ENCODE measurements around the gene MPHOSPH10. TPM values are rescaled to one million over a fixed set of nuclear protein-coding genes. Genes with fewer than 3 reads are reported as not detected.
"Not testable (repeated sequence)": the region's sequence is repeated elsewhere in the genome, so short reads cannot be mapped to it uniquely, and the experiment has no call there.

MPHOSPH10 gene
- total and polyA plus RNA-seq, 7 experiments from 2014 or later, result 24.4 to 58.9 (median 37.7) TPM

DNA sequence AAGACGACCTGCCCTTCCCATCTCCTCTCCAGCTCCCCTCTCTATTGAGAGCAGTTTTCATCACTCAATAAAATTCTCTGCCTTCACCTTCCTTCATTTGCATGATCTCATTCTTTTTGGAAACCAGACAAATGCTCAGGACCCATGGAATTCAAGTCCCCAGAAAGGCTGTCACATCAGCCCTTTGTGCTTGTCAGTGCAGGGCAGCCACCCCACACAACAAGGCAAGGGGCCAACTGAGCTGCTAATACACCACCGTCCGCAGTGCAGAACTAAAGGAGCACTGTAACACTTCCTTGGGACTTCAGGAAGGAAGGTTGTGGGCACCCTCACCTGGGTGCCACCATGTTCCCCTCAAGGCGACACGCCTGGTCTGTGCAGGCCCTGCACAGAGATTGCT lies 26.6 kb upstream of the MPHOSPH10 start:
- no peaks in the 10 kb centered on the region for H3K4me1 ChIP-seq (ENCODE audit: control insufficient read depth in 2 of 2, insufficient read depth in 2 of 2, low read length in 2 of 2)
- no peaks in the 10 kb centered on the region for H3K36me3 ChIP-seq (ENCODE audit: control insufficient read depth in 2 of 3, insufficient read depth in 3 of 3, low read length in 3 of 3)
- H3K4me1 Mint-ChIP-seq, result peaks cover 0 to 7% (median 0%) of the 10 kb centered on the region in 7 donors
- H3K4me3 ChIP-seq (ENCODE audit: low read length), result no peak overlapping the region
- no peak overlapping the region for H3K4me3 Mint-ChIP-seq
- DNase-seq, result no peak
- intact Hi-C loops (cut with micrococcal nuclease), result no loop called here
- no peaks in the 10 kb centered on the region for H3K27me3 ChIP-seq (ENCODE audit: control insufficient read depth in 2 of 2, insufficient read depth in 2 of 2, low read length in 2 of 2)
- H3K27me3 Mint-ChIP-seq, result peaks cover 0 to 9% (median 0%) of the 10 kb centered on the region in 5 donors
- CTCF ChIA-PET, result no interaction called here
- peak overlapping the region in 1 of 9 donors; percentile 36 for H3K27ac Mint-ChIP-seq
- POLR2A ChIA-PET, result no interaction called here
- no peak for ATAC-seq
- H3K27ac ChIP-seq (ENCODE audit: low read depth, low read length), result no peak overlapping the region
- peaks cover 0 to 8% (median under 1%) of the 10 kb centered on the region in 5 donors for H3K36me3 Mint-ChIP-seq
- no peaks in the 10 kb centered on the region for H3K9me3 ChIP-seq (ENCODE audit: control insufficient read depth in 2 of 3, low read length in 3 of 3)
- peaks cover 0 to 2% (median 0%) of the 10 kb centered on the region in 11 donors for H3K9me3 Mint-ChIP-seq

DNA sequence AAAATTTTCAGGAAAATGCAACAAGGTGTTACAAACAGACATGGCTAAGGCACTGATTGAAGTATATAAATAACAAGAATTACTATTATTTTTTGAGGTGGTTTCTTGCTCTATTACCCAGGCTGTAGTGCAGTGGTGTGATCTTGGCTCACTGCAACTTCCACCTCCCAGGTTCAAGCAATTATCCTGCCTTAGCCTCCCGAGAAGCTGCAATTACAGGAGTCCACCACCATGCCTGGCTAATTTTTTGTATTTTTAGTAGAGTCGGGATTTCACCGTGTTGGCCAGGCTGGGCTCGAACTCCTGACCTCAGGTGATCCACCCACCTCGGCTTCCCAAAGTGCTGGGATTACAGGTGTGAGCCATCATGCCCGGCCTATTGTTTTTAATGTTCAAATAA lies 24.0 kb upstream of the MPHOSPH10 start:
- H3K4me1 ChIP-seq (ENCODE audit: control insufficient read depth in 2 of 2, insufficient read depth in 2 of 2, low read length in 2 of 2); H3K36me3 ChIP-seq (ENCODE audit: control insufficient read depth in 2 of 3, insufficient read depth in 3 of 3, low read length in 3 of 3); H3K4me3 ChIP-seq (ENCODE audit: low read length); H3K9me3 Mint-ChIP-seq; H3K4me3 Mint-ChIP-seq; H3K27me3 Mint-ChIP-seq; ATAC-seq; intact Hi-C loops (cut with micrococcal nuclease); H3K4me1 Mint-ChIP-seq; DNase-seq; H3K27me3 ChIP-seq (ENCODE audit: control insufficient read depth in 2 of 2, insufficient read depth in 2 of 2, low read length in 2 of 2); H3K27ac ChIP-seq (ENCODE audit: low read depth, low read length); POLR2A ChIA-PET; H3K9me3 ChIP-seq (ENCODE audit: control insufficient read depth in 2 of 3, low read length in 3 of 3); CTCF ChIA-PET; H3K27ac Mint-ChIP-seq: not testable (repeated sequence)
- peaks cover 5 to 16% (median 8%) of the 10 kb centered on the region in 5 donors for H3K36me3 Mint-ChIP-seq

DNA sequence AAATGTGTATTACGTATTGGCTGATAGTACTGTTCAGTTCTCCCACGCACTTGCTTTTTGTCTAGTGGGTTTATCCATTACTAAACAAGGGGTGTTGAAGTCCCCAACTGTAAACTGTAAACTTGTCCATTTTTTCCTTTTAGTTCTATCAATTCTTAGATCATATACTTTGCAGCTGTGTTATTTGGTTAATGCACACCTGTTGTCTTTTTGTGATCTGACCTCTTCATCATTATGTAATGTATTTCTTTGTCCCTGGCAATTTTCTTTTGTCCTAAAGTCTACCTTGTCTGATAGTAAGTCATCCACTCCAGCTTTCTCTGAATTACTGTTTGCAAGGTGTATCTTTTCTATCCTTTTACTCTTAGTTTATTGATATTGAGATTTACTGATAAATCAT lies 22.3 kb upstream of the MPHOSPH10 start:
- no peaks in the 10 kb centered on the region for H3K27me3 Mint-ChIP-seq
- H3K4me1 Mint-ChIP-seq, result peaks cover 0 to 2% (median 0%) of the 10 kb centered on the region in 7 donors
- peak overlapping the region in 6 of 9 donors; percentile 0 to 59 (median 20) for H3K27ac Mint-ChIP-seq

DNA sequence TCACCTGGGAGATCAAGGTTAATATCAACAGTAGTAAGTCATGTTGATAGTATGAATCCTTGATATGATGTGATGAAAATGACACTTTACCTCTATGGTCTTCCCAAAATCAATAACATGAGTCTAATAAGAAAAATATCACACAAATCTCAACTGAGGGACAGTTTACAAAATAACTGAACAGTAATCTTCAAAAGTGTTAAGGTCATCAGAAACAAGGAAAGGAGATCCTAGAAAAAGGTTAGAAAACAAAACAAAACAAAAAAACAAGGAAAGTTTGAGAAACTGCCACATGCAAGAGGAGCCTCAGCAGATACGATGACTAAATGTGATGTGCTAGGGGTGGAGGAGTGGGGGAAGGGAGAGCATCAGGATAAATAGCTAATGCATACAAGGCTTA lies 16.6 kb upstream of the MPHOSPH10 start:
- H3K36me3 Mint-ChIP-seq, result peaks cover 14 to 47% (median 18%) of the 10 kb centered on the region in 5 donors
- intact Hi-C loops (cut with micrococcal nuclease), result no loop called here
- H3K4me1 ChIP-seq (ENCODE audit: control insufficient read depth in 2 of 2, insufficient read depth in 2 of 2, low read length in 2 of 2), result no peaks in the 10 kb centered on the region
- ChIA-PET POLR2A (no interaction called here), CTCF (no interaction called here)
- DNase-seq (no peak), ATAC-seq (no peak)
- peaks cover 0 to 2% (median 0%) of the 10 kb centered on the region in 7 donors for H3K4me1 Mint-ChIP-seq
- H3K4me3 Mint-ChIP-seq, result no peak overlapping the region
- no peaks in the 10 kb centered on the region for H3K27me3 ChIP-seq (ENCODE audit: control insufficient read depth in 2 of 2, insufficient read depth in 2 of 2, low read length in 2 of 2)
- no peaks in the 10 kb centered on the region for H3K27me3 Mint-ChIP-seq
- peaks cover 0 to 13% (median 3%) of the 10 kb centered on the region in 3 experiments for H3K36me3 ChIP-seq (ENCODE audit: control insufficient read depth in 2 of 3, insufficient read depth in 3 of 3, low read length in 3 of 3)
- no peaks in the 10 kb centered on the region for H3K9me3 Mint-ChIP-seq
- no peak overlapping the region for H3K27ac Mint-ChIP-seq
- H3K27ac ChIP-seq (ENCODE audit: low read depth, low read length), result no peak overlapping the region
- no peak overlapping the region for H3K4me3 ChIP-seq (ENCODE audit: low read length)
- H3K9me3 ChIP-seq (ENCODE audit: control insufficient read depth in 2 of 3, low read length in 3 of 3), result no peaks in the 10 kb centered on the region

More for the DNA sequence above, 22.3 kb upstream of the MPHOSPH10 start:
- intact Hi-C loops (cut with micrococcal nuclease), result no loop called here
- no peaks in the 10 kb centered on the region for H3K27me3 ChIP-seq (ENCODE audit: control insufficient read depth in 2 of 2, insufficient read depth in 2 of 2, low read length in 2 of 2)
- no peak overlapping the region for H3K27ac ChIP-seq (ENCODE audit: low read depth, low read length)
- H3K4me3 ChIP-seq (ENCODE audit: low read length), result no peak overlapping the region
- peaks cover 0 to 3% (median 0%) of the 10 kb centered on the region in 3 experiments for H3K36me3 ChIP-seq (ENCODE audit: control insufficient read depth in 2 of 3, insufficient read depth in 3 of 3, low read length in 3 of 3)
- H3K9me3 Mint-ChIP-seq, result peaks cover 0 to 2% (median 0%) of the 10 kb centered on the region in 11 donors
- ChIA-PET POLR2A (no interaction called here), CTCF (no interaction called here)
- peaks cover 8 to 26% (median 9%) of the 10 kb centered on the region in 5 donors for H3K36me3 Mint-ChIP-seq
- ATAC-seq (no peak), DNase-seq (no peak)
- H3K4me1 ChIP-seq (ENCODE audit: control insufficient read depth in 2 of 2, insufficient read depth in 2 of 2, low read length in 2 of 2), result no peaks in the 10 kb centered on the region
- no peak overlapping the region for H3K4me3 Mint-ChIP-seq
- H3K9me3 ChIP-seq (ENCODE audit: control insufficient read depth in 2 of 3, low read length in 3 of 3), result no peaks in the 10 kb centered on the region

DNA sequence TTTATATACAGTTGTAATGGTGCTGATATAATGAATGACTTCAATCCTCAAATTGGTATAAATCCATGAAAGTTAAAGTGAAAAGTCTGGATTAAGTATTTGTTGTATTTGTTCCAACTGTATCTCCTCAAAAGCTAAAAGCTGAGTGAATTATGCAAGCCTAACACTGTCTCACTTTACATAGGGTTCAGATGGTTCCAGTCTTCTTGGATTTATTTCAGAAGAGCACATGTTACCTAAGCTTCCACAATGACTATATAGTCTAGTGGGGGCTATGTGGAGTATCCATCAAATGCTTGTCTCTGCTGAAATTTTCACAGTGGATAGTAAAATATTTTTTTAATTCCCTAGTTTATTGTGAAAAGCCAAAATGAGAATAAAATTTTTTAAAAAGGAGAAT lies 13.4 kb upstream of the MPHOSPH10 start:
- no peaks in the 10 kb centered on the region for H3K27me3 ChIP-seq (ENCODE audit: control insufficient read depth in 2 of 2, insufficient read depth in 2 of 2, low read length in 2 of 2)

DNA sequence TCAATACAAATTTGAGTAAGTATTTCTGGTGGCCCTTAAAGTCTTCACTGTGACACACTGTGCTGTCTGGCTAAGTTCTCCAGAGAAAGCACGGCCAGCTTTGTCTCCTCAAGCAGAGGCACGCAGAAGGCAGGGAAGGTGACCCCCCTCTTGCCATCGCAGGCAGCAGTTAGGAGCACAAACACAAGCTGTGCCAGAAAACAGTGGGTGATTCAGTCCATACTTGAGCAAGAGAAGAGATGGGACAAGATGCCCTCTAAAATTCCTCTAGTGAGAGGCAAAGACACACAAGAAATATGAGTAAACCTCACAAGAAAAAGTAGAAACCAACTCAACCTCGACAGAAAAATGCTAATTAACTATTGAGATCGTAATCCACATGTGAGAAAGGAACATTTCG lies 10.2 kb upstream of the MPHOSPH10 start:
- ATAC-seq (no peak), DNase-seq (no peak)
- H3K27ac ChIP-seq (ENCODE audit: low read depth, low read length), result no peak overlapping the region
- no peaks in the 10 kb centered on the region for H3K27me3 Mint-ChIP-seq
- ChIA-PET POLR2A (interaction anchor here (1.6 kb wide), 1 partner anchor 11 kb away, joined by 4 read pairs; the partner anchor contains the start of gene MPHOSPH10), CTCF (interaction anchor here (0.6 to 0.9 kb wide), 2 partner anchors 53 to 172 kb away, joined by 4 read pairs; no protein-coding TSS in a partner anchor)
- H3K36me3 ChIP-seq (ENCODE audit: control insufficient read depth in 2 of 3, insufficient read depth in 3 of 3, low read length in 3 of 3), result peaks cover 0 to 25% (median 0%) of the 10 kb centered on the region in 3 experiments
- peaks cover 0 to 34% (median 21%) of the 10 kb centered on the region in 5 donors for H3K36me3 Mint-ChIP-seq
- H3K4me3 ChIP-seq (ENCODE audit: low read length), result no peak overlapping the region
- intact Hi-C loops (cut with micrococcal nuclease), result no loop called here
- H3K4me3 Mint-ChIP-seq, result no peak overlapping the region
- H3K4me1 Mint-ChIP-seq, result peaks cover 0 to 8% (median 0%) of the 10 kb centered on the region in 7 donors
- no peaks in the 10 kb centered on the region for H3K9me3 Mint-ChIP-seq
- H3K9me3 ChIP-seq (ENCODE audit: control insufficient read depth in 2 of 3, low read length in 3 of 3), result no peaks in the 10 kb centered on the region
- H3K27me3 ChIP-seq (ENCODE audit: control insufficient read depth in 2 of 2, insufficient read depth in 2 of 2, low read length in 2 of 2), result no peaks in the 10 kb centered on the region
- H3K4me1 ChIP-seq (ENCODE audit: control insufficient read depth in 2 of 2, insufficient read depth in 2 of 2, low read length in 2 of 2), result no peaks in the 10 kb centered on the region
- H3K27ac Mint-ChIP-seq, result no peak overlapping the region

More for the DNA sequence above, 13.4 kb upstream of the MPHOSPH10 start:
- H3K27ac Mint-ChIP-seq, result no peak overlapping the region
- peaks cover 9 to 45% (median 22%) of the 10 kb centered on the region in 5 donors for H3K36me3 Mint-ChIP-seq
- ChIA-PET POLR2A (interaction anchor here (0.7 kb wide), 1 partner anchor 13 kb away, joined by 4 read pairs; the partner anchor contains the start of gene MCEE), CTCF (interaction anchor here (1.1 kb wide), 1 partner anchor 17 kb away, joined by 3 read pairs; no protein-coding TSS in a partner anchor)
- Histone ChIP-seq H3K4me3 (ENCODE audit: low read length) (no peak overlapping the region), H3K36me3 (ENCODE audit: control insufficient read depth in 2 of 3, insufficient read depth in 3 of 3, low read length in 3 of 3) (peaks cover 0 to 21% (median 0%) of the 10 kb centered on the region in 3 experiments), H3K27ac (ENCODE audit: low read depth, low read length) (no peak overlapping the region), H3K9me3 (ENCODE audit: control insufficient read depth in 2 of 3, low read length in 3 of 3) (no peaks in the 10 kb centered on the region), H3K4me1 (ENCODE audit: control insufficient read depth in 2 of 2, insufficient read depth in 2 of 2, low read length in 2 of 2) (no peaks in the 10 kb centered on the region)
- H3K4me1 Mint-ChIP-seq, result peaks cover 0 to 5% (median 0%) of the 10 kb centered on the region in 7 donors
- no peaks in the 10 kb centered on the region for H3K9me3 Mint-ChIP-seq
- no peak overlapping the region for H3K4me3 Mint-ChIP-seq
- intact Hi-C loops (cut with micrococcal nuclease), result no loop called here
- no peak for ATAC-seq
- no peak for DNase-seq
- H3K27me3 Mint-ChIP-seq, result no peaks in the 10 kb centered on the region

DNA sequence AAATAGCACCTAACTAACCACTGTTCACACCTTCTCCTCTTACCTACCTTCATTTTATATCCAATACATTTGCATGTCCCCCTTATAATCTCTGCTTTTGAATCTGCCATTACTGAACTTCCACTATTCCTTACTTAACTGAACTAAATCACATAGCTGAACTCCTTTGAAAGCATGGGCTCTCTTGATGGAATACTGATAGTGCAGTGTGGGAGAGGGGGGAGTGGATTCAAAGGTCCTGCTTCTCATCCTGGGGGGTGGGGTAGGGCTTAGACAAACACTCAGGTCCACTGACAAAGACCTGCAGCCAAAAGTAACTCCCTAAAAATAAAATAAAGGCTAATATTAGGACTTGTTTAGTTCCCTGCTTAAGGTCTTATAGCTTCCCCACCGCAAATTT lies 9.0 kb upstream of the MPHOSPH10 start:
- Mint-ChIP-seq H3K9me3 (no peaks in the 10 kb centered on the region), H3K4me3 (no peak overlapping the region), H3K4me1 (peaks cover 0 to 14% (median 5%) of the 10 kb centered on the region in 7 donors), H3K27ac (no peak overlapping the region), H3K27me3 (no peaks in the 10 kb centered on the region), H3K36me3 (peaks cover 0 to 34% (median 21%) of the 10 kb centered on the region in 5 donors)
- peaks cover 0 to 21% (median 0%) of the 10 kb centered on the region in 3 experiments for H3K36me3 ChIP-seq (ENCODE audit: control insufficient read depth in 2 of 3, insufficient read depth in 3 of 3, low read length in 3 of 3)
- CTCF ChIA-PET, result no interaction called here
- intact Hi-C loops (cut with micrococcal nuclease), result no loop called here
- no peaks in the 10 kb centered on the region for H3K27me3 ChIP-seq (ENCODE audit: control insufficient read depth in 2 of 2, insufficient read depth in 2 of 2, low read length in 2 of 2)
- H3K9me3 ChIP-seq (ENCODE audit: control insufficient read depth in 2 of 3, low read length in 3 of 3), result no peaks in the 10 kb centered on the region
- POLR2A ChIA-PET, result interaction anchor here (0.7 kb wide), 2 partner anchors 9 to 10 kb away, joined by 3 to 9 read pairs; partner anchors contain the start of genes MCEE and MPHOSPH10
- no peak overlapping the region for H3K4me3 ChIP-seq (ENCODE audit: low read length)
- no peaks in the 10 kb centered on the region for H3K4me1 ChIP-seq (ENCODE audit: control insufficient read depth in 2 of 2, insufficient read depth in 2 of 2, low read length in 2 of 2)
- ATAC-seq (no peak), DNase-seq (no peak)
- H3K27ac ChIP-seq (ENCODE audit: low read depth, low read length), result no peak overlapping the region
